Activated B cell treated with CpG ODN at 0.5 μM for 24 hours (primary cell): Measurements from ENCODE around the gene PLEK2. TPM values are rescaled to one million over a fixed set of nuclear protein-coding genes. Genes with fewer than 3 reads are reported as not detected.

ENCODE experiments used
- ATAC-seq: fragments of 200-7000 bp; cut with Tn5 transposase; one replicate; pipeline ENCODE4 v1.10.0; 2021; ENCODE audit warnings: low read depth, mild to moderate bottlenecking, moderate library complexity
- CTCF ChIA-PET: fragments of 350-600 bp; sonication (Branson Sonifier 250); formaldehyde crosslinking; loops from one replicate; lab custom pipeline; 2021; ENCODE audit warnings: antibody characterized with exemption; lab: Charles Lee
- POLR2A ChIA-PET: fragments of 350-600 bp; sonication (Branson Sonifier 250); formaldehyde crosslinking; loops from one replicate; lab custom pipeline; 2021; ENCODE audit warnings: antibody characterized with exemption; lab: Charles Lee
- DNase-seq: peaks from one replicate; pipeline ENCODE4 v3.0.0; 2022
- H3K27ac Mint-ChIP-seq: one replicate; pipeline ENCODE4 v1.8.0; 2020; ENCODE audit warnings: mixed read lengths
- H3K27me3 Mint-ChIP-seq: one replicate; pipeline ENCODE4 v1.8.0; 2021; ENCODE audit warnings: mixed read lengths
- H3K36me3 Mint-ChIP-seq: one replicate; pipeline ENCODE4 v1.8.0; 2021; ENCODE audit warnings: low read depth, mixed read lengths
- H3K4me1 Mint-ChIP-seq: one replicate; pipeline ENCODE4 v1.8.0; 2021; ENCODE audit warnings: mixed read lengths
- H3K4me3 Mint-ChIP-seq: one replicate; pipeline ENCODE4 v1.8.0; 2020; ENCODE audit warnings: mild to moderate bottlenecking, mixed read lengths
- H3K9me3 Mint-ChIP-seq: one replicate; pipeline ENCODE4 v1.8.0; 2020; ENCODE audit warnings: mixed read lengths
- CTCF ChIP-seq: fragments of 200-600 bp; IDR thresholded peaks from one replicate; pipeline ENCODE4 v1.8.0; 2022; ENCODE audit warnings: antibody characterized with exemption, mild to moderate bottlenecking
- intact Hi-C: fragments of 100-400 bp; cut with micrococcal nuclease; formaldehyde crosslinking; loops from one replicate; pipeline ENCODE4 v1.15.1; 2024
- total RNA-seq: library from RNA; stranded (reverse); gene quantifications from 2 replicates; pipeline ENCODE4 v1.2.3, GENCODE V29; 2022

Gene PLEK2
- total RNA-seq, 1 donor from 2014 or later = not detected

- Mint-ChIP-seq H3K36me3 (no peaks in the 10 kb centered on the region), H3K4me1 (peaks cover 3% of the 10 kb centered on the region), H3K9me3 (no peaks in the 10 kb centered on the region), H3K4me3 (no peak overlapping the region), H3K27ac (no peak overlapping the region), H3K27me3 (peaks cover 11% of the 10 kb centered on the region)
- ChIA-PET CTCF (interaction anchor here (1.2 to 9.6 kb wide), 4 partner anchors 97 to 275 kb away, joined by 5 to 339 read pairs (median 16); no protein-coding TSS in a partner anchor), POLR2A (interaction anchor here (0.7 to 1.0 kb wide), 2 partner anchors 141 to 275 kb away, joined by 3 to 5 read pairs; no protein-coding TSS in a partner anchor)
- TF ChIP-seq CTCF = no peak
- no peak for ATAC-seq
- no peak for DNase-seq
- intact Hi-C loops = no loop called here
Observed at GRCh38 chr14:67429510-67430205, 17.7 kb upstream of the PLEK2 start.

- H3K9me3 Mint-ChIP-seq = no peaks in the 10 kb centered on the region
- TF ChIP-seq CTCF = no peak
- POLR2A ChIA-PET = interaction anchor here (1.0 to 2.2 kb wide), 2 partner anchors 143 kb away, joined by 3 to 9 read pairs; no protein-coding TSS in a partner anchor
Observed at GRCh38 chr14:67428501-67429031, 16.6 kb upstream of the PLEK2 start.

DNA sequence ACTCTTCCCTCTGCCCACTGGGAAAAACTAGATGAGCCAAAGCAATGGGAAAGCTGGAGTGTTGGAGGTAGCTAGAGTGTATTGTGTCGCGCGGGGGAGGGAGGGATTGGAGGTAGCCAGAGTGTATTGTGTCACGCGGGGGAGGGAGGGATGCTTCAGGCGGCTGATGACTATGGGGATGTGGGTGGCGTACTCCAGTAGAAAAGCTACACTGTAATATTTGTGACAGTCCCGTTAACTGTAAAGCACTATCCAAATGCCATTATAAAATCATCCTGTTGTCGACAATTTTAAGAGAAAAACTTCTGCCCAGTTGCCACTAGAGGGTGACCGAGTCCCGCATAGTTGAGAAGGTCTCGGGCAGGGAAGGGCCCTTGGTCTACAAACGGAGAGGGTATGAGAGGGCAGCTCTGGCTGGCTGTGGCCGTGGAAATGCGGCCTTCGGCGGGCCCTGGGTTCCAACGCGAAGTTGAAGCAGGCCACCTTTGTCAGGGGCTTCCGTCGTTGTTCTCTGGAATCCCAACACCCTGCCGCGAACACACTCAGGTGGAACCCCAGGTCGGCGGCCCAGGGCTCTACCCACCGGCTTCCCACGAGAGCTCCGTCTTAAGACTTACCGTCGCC lies 15.1 kb upstream of the PLEK2 start:
- intact Hi-C loops = loop anchor here (1.0 kb wide), 6 partner anchors 61 to 277 kb away; partner anchors contain the start of genes PLEKHH1 and TMEM229B
- Mint-ChIP-seq H3K4me1 (peaks cover 3% of the 10 kb centered on the region), H3K27ac (no peak overlapping the region), H3K27me3 (peaks cover 11% of the 10 kb centered on the region), H3K4me3 (no peak overlapping the region), H3K9me3 (no peaks in the 10 kb centered on the region), H3K36me3 (no peaks in the 10 kb centered on the region)
- CTCF ChIA-PET = interaction anchor here (0.6 to 9.6 kb wide), 31 partner anchors 9 to 1068 kb away, joined by 3 to 339 read pairs (median 4); partner anchors contain the start of genes ATP6V1D, EIF2S1, PIGH and PLEKHH1
- DNase-seq (peak; percentile 61), ATAC-seq (peak; percentile 98)
- POLR2A ChIA-PET = interaction anchor here (0.7 to 2.2 kb wide), 3 partner anchors 60 to 144 kb away, joined by 3 to 9 read pairs (median 4); no protein-coding TSS in a partner anchor
- TF ChIP-seq CTCF = peak; percentile 76

More at GRCh38 chr14:67428501-67429031, 16.6 kb upstream of the PLEK2 start:
- H3K27ac Mint-ChIP-seq = no peak overlapping the region
- peaks cover 3% of the 10 kb centered on the region for H3K4me1 Mint-ChIP-seq
- ATAC-seq (no peak), DNase-seq (no peak)
- intact Hi-C loops = no loop called here
- H3K27me3 Mint-ChIP-seq = peaks cover 11% of the 10 kb centered on the region
- CTCF ChIA-PET = interaction anchor here (0.6 to 9.6 kb wide), 16 partner anchors 59 to 276 kb away, joined by 3 to 339 read pairs (median 10); partner anchors contain the start of genes PIGH, PLEKHH1 and TMEM229B
- no peak overlapping the region for H3K4me3 Mint-ChIP-seq
- H3K36me3 Mint-ChIP-seq = no peaks in the 10 kb centered on the region

DNA sequence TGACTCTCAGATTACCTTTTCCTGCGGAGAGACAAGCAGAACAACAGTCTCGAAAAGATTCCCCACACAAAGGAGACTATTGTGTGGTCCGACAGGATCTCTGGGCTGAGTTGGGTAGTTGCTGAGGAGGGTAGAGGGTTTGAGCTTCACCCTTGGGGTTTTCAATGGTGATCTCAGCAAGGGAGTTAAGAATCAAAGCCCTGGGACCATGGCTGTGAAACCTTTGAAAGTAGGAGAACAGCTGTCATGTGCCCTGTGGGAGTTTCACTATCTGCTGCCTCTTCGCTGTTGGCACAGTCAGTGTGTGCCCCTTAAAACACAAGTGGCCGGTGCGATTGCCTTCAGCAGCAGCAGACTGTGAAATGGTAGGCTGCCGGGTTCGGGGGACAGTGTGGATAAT lies 14.2 kb upstream of the PLEK2 start:
- no peak for TF ChIP-seq CTCF
- ChIA-PET POLR2A (interaction anchor here (0.7 kb wide), 1 partner anchor 9 kb away, joined by 3 read pairs; no protein-coding TSS in a partner anchor), CTCF (interaction anchor here (0.7 to 9.6 kb wide), 15 partner anchors 8 to 282 kb away, joined by 3 to 339 read pairs (median 10); partner anchors contain the start of gene PIGH)
- intact Hi-C loops = no loop called here
- H3K4me1 Mint-ChIP-seq = peaks cover 3% of the 10 kb centered on the region
- H3K36me3 Mint-ChIP-seq = no peaks in the 10 kb centered on the region
- no peak overlapping the region for H3K27ac Mint-ChIP-seq
- no peak overlapping the region for H3K4me3 Mint-ChIP-seq
- H3K9me3 Mint-ChIP-seq = no peaks in the 10 kb centered on the region
- ATAC-seq (no peak), DNase-seq (no peak)
- peaks cover 11% of the 10 kb centered on the region for H3K27me3 Mint-ChIP-seq
